NCI-H446 treated with DMSO at 0.1 percent for 48 hours (cell line): Measurements from ENCODE around the gene CACNA1S.

ENCODE experiments used
- DNase-seq: peaks from one replicate; lab custom pipeline; 2025; lab: John Stamatoyannopoulos, UW

Gene CACNA1S

DNA sequence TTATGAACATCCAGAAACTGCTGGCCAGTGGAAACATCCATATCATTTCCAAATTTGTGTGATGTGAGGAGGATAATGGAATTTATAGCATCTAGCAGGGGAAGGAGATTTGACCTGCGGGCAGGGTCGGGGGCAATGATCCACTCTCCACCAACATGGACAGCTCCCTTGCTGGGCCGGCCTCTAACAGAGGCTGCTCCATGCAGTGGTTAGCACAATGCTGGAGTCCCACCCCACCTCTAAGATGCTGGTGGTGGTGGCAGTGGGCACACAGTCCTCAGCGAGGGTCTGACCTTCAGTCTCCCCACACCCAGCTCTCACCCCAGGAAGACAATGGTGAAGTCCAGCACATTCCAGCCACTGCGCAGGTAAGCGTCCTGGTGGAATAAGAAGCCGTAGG is 18.7 kb downstream of the CACNA1S start:
- DNase-seq = no peak

DNA sequence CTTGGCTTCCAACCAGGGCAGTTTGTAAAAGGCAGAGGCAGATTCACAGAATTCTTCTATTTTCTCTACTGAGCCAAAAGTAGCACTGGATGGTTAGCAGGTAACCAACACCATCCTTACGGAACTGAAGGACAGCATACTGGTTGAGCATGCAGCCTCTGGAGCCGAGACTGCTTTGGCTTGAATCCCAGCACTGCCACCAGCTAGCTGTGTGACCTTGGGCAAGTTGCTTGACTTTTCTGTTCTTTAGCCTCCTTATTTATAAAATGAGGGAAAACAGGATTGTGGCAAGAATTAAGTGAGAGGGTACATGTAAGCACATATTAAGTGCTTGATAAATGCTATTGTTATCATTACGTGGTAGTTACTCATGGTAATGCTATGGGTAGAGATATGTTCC is 19.5 kb downstream of the CACNA1S start:
- no peak for DNase-seq

DNA sequence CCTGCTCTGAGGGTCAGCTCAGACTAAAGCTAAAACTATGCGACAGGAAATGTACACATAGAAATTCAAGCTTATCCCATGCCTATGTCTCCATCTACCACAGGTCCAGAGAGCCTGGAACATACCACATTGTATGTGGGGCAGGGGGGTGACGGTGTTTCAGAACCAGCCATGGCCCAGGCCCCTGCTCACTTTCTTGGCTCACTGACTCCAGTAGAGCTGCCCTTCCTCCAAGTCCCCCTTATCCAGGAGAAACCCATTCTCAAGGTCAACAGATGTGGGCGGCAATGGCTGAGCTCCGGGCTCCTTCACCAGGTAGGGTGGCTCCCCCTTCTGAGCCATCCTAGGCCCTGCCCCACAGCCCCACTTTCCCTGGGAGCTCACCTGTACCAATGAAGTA is 21.0 kb downstream of the CACNA1S start:
- DNase-seq = no peak

DNA sequence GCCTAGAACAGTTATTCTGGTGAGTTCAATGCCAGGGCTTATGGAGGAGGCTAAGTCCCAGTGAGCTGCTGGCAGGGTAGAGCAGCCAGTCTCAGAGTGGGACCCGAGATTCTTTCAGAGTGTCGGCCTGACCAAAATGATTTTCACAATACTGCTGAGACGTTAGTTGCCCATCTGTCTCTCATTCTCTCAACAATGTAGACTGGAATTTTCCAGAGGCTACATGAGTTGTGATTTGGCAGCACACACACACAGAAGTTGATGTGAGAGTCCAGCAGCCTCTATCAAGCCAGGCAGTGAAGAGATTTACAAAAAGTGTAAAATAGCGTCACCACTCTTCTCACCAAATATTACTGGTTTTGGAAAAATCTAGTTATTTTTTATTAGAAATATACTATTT is 21.7 kb downstream of the CACNA1S start:
- DNase-seq = no peak

DNA sequence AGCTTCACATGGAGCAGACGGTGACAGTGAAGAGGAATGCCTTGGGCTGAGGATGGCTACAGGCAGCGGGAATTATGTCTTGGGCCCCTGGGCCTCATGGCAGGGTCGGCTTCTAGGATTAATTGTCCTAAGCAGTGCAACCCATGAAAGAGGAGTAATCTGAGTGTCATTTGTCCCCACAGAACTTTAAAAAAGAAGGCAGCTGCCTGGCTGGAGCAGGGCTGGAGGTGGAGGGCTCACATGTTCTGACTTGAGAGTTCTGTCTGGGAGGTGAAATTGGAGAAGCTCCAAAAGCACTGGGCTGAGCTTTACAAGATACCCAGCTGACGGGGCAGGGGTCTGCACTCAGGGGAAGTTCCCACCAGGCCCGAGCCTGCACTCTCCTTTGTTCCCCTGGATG is 22.6 kb downstream of the CACNA1S start:
- no peak for DNase-seq

DNA sequence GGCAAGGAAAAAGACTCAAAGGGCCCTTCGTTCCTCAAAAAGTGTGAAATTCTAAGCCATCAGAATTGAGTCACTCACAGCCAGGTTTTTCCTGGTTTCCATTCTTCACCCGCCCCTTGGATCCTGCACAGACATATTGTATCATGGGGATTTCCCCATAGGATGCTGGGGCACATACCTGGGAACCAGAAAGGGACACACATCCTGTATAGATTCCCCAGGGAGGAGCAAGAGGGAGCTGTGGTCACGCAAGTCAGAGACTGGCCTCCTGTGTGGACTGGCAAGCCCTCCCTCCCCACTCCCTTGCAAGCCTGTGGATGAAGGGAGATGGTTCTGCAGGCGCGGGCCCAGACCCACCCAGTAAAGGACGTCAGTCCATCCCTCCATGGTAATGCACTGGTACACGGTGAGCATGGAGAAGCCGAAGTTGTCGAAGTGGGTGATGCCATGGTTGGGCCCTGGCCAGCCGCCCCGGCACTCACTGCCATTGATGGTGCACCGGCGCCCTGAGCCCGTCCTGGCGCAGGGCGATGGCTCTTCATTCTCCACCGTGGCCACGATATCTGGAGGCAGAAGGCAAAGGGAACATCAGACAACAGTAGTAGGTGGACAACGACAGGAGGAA is 23.2 kb downstream of the CACNA1S start:
- DNase-seq = no peak

DNA sequence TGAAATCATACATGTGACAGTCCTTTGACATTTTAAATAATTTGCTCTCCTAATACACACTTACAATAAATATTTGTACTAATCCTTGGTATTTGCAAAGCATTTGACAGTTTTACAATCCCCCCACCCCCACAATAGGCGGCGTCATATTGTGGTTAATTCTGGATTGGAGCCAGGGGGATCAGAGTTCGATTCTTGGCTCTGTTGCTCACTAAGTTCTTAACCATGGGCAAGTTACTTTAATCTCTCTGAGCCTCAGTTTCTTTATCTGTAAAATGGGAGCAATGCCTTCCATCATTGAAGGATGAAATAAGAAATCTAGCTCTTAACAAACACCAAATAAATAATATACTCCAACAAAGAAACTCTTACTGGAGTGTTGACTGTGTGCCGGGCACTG is 23.8 kb downstream of the CACNA1S start:
- no peak for DNase-seq

DNA sequence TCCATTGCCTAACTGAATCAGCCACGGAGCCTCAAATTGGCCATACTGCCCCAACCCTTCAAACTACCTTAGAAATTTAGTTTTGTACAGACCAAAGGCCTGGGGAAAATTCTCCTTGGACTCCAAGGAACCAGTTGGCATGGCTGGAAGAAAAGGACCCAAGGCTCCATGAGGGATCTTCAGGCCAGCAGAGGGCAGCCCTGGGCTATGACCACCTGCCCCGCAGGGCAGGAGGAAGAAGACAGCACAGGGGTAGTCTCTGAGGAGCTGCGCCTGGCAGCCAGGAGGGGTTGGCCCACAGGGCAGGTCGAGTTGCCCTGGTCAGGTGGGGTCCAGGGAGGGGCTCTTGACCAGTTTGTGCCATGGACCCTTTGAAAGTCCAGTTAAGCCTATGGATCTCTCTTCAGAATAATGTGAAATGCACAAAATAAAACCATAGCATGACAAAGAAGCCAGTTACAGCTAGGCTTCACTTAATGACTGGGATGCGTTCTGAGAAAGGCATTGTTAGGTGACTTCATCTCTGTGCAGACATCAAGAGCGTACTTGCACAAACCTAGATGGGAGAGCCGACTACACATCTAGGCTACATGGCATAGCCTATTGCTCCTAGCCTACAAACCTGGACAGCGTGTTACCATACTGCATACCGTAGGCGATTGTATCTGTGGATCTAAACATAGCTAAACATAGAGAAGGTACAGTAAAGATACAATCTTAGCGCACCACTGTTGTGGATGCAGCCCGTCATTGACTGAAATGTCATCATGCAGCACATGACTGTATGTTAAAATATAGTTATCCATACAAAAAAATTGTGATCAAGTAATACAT is 26.1 kb downstream of the CACNA1S start:
- no peak for DNase-seq

DNA sequence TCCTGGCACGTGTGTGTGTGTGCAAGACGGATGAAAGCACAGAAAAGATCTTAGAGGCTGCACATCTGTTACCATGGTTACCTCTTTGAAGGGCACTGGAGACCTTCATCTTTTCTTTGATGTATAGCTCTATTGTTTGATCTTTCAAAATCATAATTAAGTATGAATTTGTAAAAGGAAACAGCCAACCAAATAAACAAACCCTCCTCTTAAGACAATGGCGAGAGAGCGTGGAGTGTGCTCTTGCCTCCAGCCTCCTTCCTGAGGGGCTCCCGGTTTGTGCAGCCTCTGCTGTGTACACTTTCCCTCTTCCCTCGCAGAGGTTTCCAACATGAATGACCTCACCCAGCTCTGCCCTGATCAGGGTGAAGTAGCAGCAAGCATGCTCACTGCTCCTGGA is 27.9 kb downstream of the CACNA1S start:
- no peak for DNase-seq

DNA sequence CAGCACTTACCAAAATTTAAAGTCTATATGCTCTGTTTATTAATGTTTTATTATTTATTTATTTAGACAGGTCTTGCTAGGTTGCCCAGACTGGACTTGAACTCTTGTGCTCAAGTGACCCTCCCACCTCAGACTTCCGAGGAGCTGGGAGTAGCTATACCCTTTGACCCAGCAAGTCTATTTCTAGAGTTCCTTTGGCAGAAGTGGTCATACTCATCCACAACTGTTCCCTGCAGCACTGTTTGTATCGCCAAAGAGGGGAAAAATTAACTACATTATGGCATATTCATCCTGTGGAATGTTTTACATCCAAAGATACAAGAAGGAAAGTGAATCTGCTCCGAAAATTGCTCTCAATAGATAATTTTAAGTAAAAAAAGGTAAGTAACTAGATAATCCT is 28.5 kb downstream of the CACNA1S start:
- no peak for DNase-seq

DNA sequence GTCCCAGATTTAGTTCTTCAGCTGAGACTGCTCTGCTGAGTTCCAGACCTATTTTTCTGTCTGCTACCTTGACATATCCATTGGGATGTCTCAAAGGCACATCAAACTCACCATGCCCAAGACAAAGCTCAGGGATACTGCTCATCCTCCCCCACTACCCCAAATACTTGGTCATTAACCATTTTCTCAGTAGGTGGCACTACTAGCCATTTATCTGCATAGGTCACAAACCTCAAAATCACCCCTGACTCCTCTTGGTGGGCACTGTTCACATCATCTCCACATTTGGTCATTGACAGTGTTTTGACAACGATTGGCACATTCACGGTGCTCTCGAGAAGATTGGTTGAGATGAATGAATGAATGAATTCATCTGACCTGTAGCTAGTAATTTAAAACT is 32.1 kb downstream of the CACNA1S start:
- DNase-seq = no peak

DNA sequence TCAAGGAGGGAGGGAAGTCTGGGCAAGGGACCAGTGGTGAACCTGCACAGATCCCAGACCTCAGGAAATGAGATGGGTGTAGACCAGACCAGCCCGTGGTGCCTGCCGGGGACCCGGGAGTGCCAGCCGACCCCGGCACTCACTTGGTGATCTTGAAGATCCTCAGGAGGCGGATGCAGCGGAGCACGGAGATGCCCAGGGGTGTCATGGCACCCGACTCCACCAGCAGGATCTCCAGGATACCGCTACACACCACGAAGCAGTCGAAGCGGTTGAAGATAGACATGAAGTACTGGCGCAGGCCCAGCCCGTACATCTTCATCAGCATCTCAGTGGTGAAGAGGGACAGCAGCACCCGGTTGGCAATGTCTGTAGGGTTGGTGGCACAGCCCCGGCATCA is 34.5 kb downstream of the CACNA1S start:
- no peak for DNase-seq

DNA sequence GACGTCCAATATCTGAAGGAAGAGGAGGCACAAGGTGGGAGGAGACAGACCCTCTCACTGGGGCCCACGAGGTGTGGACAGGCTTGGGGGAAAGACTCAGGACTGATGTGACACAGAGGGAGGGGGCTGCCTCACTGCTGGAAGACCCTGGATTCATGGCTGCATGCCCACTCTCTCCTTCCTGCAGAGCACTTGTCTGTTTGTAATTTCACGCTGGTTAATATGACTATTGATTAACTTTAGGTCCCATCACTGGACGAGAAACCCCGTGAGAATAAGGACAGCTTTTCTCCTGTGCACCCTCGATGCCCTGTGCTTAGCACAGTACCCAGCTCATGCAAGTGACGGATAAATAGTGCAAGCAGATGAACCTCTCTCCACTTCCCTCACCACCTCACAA is 35.1 kb downstream of the CACNA1S start:
- no peak for DNase-seq

DNA sequence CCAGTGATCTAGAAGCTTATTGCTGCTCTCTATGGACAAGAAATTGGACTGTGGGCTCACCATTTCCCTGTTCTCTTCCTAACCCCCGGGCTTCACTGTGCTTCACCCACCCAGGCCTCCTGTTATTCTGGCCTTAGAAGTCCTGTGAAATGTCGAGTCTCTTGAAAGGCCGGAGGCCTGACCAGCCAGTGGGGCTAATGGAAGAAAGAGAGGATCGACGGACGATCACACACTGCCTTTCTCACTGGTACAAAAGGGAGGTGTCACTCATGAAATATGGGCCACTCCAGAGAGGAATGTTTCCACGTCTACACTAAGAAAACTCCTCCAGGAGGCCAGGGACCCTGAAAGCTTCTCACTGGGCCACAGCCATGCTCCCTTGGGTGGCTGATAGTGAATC is 36.1 kb downstream of the CACNA1S start:
- DNase-seq = no peak

DNA sequence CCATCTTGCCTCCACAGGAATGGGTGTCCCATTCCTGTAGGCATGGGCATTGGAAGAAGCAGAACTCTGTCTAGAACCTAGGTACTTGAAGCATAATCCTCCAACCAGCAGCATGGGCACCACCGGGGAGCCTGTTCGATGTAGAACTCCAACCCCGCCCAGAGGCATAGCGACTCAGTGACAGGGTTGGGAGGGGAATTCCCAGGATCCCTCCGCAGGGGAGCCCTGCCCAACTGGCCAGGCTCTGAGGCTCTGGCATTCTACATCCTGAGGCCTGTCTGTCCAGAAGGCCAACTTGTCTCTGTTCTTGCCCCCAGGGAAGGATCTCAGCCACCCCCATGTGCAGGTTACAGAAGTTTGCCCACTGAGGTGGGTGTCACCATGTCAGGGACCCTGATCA is 38.2 kb downstream of the CACNA1S start:
- no peak for DNase-seq

DNA sequence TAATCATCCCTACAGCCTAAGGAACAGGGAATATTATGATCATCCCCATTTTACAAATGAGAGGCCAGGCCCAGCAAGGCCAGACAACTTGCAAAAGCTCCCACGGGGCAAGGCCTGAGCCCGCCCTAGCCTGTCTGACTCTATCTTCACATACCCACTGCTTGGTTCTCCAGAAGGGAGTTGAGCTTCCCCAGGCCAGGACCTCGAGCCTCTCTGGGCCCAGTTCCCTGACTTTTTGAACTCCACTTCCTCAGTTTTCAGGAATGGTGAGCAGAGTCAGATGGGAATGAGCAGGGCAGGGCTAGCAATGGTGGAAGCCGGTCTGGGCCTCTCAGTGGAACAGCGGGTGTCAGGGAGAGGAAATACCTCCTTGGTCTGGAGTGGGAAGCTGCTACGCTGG is 39.3 kb downstream of the CACNA1S start:
- DNase-seq = no peak

DNA sequence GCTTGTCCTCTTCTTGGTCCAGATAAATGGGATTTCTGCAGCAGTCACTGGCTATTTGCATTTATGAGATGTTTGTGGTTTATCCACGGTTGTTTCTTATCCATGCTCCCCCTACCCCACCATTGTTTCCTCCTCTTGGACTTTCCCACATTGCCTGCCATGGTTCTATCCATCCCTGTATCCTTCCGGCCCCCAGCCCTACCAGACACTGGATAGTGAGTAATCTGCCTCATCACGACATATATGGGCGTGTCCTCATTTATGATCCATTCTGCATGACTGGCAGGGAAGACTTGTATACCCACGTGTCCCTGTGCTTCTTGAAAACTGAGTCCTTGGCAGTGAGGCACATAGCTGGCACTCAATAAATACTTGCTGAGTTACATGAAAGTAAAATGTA is 40.1 kb downstream of the CACNA1S start:
- no peak for DNase-seq

DNA sequence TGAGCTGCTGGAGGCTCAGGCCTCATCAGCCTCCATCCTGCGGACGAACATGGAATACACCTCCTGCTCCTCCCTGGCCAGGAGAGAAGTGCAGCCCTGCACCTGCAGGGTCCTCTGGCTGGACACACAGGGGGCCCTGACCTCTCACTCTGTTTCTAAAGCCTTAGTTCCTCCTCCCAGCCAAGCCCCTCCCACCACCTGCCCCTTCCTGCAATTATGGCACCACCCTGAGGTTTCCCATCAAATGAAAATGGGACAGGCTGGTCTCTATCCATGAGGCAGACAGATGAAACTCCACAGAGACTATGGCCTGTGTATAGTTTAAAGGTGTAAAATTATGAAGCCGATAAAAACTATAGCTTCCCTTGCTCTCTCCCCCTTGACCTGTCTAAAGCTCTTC is 42.6 kb downstream of the CACNA1S start:
- DNase-seq = no peak

DNA sequence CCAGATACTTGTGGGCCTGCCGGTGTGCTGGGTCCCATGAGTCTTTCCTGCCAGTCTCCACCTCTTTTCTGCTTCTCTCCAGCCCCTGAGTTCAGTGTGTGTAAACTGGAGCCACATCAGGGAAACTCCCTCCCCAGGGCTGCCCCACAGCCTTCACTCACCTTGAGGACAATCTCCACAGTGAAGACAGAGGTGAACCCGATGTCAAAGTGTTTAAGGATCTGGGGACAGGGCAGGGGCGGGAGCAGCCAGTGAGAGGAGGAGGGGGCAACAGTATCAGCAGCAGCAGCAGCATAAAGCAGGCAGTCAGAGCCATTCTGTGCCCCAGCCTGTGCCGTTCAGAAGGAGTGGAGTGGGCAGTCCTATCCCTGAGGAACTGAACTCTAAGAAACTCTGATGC is 43.2 kb downstream of the CACNA1S start:
- DNase-seq = no peak

DNA sequence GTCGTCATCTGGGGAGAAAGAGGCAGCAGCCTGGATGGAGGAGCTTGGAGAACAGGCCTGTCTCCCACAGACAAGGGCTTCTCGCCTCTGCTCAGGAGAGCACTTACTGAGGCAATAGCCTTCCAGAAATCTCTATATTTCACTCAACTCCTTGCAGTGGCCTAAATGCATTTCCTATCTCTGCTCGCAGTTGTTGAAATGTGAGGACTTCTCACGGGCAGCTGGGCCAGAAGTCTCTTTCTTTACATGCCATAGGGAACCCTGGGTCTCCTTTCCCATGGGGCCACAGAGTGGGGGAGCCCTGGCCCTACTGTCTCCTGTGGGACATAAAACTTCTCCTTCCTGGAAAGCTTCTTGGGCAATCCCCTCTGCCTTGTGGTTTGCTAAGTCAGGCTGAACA is 45.2 kb downstream of the CACNA1S start:
- DNase-seq = no peak

DNA sequence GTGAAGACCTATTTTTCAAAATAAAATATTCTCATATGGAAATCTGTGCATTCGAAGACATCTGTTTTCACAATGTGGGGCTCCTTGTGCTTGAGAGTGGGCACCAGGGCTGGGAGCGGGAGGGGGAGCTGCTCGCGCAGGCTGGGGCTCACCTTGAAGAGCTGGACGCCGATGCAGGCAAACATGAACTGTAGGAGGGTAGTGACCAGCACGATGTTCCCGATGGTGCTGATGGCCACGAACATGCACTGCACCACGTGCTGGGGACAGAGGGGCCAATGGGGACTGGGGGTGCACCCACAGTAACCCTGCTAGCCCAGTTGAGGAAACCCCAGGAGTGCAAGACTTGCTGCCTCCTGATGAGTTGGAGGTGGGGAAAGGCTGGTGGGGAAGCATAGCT is 46.5 kb downstream of the CACNA1S start:
- DNase-seq = no peak

DNA sequence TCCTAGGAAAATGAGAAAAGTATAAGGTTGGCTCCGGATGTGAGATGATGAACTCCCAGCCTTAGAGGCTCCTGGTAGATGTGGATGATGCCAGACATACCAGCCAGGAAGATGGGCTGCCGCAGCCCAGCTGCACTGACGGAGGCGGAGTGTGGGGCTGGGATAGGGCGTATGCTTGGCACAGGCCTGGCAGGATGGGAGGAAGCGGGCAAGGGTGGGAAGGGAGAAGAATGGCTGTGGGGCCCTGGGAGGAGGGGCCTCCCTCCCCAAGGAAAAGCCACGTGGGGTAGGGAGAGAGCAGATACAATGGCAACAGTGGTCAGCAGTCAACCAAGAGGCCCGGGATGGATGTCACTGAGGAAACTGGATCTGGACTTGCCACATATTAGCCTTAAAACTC is 47.4 kb downstream of the CACNA1S start:
- no peak for DNase-seq

DNA sequence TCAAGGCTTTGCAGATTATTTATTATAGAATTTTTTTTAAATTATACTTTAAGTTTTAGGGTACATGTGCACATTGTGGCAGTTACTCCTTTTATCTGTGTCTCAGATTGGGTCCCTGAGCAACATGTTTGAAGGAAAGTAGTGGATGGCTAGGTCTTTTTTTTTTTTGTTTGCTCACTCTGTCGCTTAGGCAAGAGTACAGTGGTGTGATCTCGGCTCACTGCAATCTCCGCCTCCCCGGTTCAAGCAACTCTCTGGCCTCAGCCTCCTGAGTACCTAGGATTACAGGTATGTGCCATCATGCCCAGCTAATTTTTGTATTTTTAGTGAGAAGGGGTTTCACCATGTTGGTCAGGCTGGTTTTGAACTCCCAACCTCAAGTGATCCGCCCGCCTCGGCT is 49.1 kb downstream of the CACNA1S start:
- DNase-seq = no peak

DNA sequence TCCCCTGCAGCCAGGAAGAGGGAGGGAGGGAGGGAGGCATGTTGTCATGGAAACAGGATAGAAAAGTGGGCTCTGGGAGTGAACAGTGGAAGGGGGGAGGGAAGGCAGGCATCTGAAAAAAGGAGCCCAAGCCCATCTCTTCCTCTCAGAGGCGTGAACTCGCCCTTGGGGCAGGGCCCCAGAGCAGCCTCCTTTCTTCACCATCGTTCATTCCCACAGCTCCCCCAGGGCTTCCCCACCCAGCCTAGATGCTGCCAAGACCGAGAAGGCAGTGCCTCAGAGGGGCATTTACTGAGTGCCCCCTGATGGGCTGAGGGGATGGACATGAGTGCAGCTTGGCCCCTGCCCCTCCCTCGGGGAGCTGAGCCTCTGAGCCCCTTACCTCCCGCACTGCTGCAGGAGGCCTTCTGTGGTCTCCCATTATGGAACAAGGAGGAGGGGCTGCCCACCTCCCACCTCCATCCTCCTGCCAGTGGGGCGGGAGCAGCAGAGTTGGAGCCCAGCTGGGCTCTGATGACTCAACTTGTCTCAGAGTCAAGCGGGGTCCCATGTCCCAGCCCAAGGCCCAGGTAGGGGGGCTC is 49.6 kb downstream of the CACNA1S start:
- DNase-seq = no peak
